Stimulated activated CD4-positive, alpha-beta T cell treated with anti-CD3 and anti-CD28 coated beads, Interleukin-12 subunit alpha, Interleukin-12 subunit beta, amount 100 ng/mL, for 24 hours (primary cell): ENCODE measurements around the gene RNU1-4.
"Not testable (repeated sequence)": the region's sequence is repeated elsewhere in the genome, so short reads cannot be mapped to it uniquely, and the experiment has no call there.

Experiments
- DNase-seq, 2 experiments: peaks; one replicate each; pipeline ENCODE4 v3.0.0-alpha.2; 2020; ENCODE audit warnings: low read depth in 2 of 2

Gene RNU1-4

GRCh38 chr1:16770139-16770759 is 29.9 kb downstream of the RNU1-4 start:
- not testable (repeated sequence) for DNase-seq

- DNase-seq: not testable (repeated sequence)
Observed at GRCh38 chr1:16770896-16771446, 30.7 kb downstream of the RNU1-4 start.

DNA sequence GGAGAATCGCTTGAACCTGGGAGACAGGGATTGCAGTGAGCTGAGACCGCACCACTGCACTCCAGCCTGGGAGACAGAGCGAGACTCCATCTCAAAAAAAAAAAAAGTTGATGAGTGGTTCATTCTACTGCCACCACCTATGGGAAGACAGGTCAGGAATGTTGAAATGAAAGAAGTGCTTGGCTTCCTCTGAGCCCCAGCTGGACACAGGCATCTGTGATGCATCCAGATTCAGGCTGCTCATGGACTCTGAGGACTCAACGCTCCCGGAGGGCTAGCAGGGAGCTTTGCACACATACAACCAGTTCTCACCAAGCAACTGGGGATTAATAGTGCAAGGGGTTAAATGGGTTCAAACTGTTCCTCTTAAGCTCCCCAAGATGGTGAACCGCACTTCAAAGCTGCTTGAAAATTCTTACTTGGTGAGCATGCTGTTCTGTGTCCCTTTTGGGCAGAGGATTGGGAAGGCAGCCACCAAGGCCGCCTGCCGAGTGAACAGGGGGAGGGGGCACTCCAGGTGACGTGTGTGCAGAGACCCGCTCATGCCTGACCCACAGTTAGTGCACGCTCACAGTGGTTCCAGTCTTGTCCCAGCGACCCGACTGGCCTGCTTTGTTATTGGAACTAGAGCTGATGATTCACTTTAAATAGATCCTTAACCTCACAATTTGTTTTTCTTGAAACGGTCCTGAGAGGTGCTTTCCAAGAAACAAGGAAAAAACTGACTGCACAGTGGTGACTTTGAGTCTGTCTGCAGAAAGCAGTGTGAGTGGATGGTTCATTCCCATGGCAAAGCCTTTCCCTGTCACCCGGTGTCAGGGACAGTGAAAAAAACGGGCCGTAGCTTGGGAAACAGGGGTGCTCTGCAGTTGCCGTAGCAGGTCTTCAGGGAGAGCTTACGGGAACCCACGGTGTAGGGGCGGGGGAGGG is 32.2 kb downstream of the RNU1-4 start:
- not testable (repeated sequence) for DNase-seq

GRCh38 chr1:16773205-16773596 is 32.9 kb downstream of the RNU1-4 start:
- DNase-seq: not testable (repeated sequence)

DNA sequence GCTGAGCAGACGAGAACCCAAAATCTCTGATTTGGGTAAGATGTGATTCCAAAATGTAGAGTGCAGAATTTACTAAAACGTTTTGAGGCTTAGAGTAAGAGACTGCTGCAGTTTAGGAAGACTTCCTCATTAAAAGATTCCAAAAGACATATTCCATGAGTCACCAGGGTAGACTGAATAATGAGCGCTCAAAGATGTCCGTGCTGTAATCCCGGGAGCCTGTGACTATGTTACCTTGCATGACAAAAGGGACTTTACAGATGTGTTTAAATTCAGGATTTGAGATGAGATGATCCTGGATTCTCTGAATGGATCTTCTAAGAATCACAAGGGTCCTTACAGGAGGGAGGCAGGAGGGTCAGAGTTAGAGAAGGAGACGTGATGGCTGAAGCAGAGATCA is 33.4 kb downstream of the RNU1-4 start:
- not testable (repeated sequence) for DNase-seq

GRCh38 chr1:16774773-16775172 is 34.5 kb downstream of the RNU1-4 start:
- not testable (repeated sequence) for DNase-seq

DNA sequence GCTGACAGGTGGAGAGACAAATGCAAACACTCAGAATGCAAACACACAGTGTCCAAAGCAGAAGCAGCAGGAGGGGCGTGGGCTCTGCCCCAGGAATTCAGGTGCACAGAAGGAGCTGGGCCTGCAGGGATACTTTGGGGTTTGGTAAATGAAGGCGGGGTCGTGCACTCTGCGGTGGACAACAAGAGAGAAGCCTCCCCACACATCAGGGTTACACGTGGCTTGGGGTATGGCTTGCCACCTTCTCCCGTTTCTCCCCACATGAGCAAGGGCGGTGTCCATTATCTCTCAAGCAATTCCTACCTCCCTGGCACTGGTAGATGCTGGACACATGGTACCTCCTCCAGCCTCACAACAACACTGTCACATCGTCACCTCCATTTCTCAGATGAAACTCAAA is 35.0 kb downstream of the RNU1-4 start:
- DNase-seq: not testable (repeated sequence)

GRCh38 chr1:16776248-16776647 is 35.9 kb downstream of the RNU1-4 start:
- DNase-seq: not testable (repeated sequence)

GRCh38 chr1:16776835-16777234 is 36.5 kb downstream of the RNU1-4 start:
- not testable (repeated sequence) for DNase-seq

DNA sequence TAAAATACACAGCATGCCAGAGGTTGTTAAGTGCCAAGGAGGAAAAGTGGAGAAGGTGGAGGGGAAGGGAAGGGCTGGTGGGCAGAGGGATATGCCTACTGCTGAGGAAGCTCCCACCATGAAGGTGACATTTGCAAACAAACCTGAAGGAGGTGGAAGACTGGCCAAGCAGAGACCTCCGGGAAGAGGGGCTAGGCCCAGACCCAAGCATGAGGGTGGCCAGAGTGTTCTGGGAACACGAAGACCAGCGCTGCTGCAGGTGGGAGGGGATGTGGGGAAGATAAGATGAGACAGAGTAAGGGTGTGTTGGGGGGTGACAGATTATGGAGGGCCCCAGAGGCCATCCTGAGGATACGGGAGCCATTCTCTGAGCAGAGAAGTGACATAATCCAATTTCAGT is 37.5 kb downstream of the RNU1-4 start:
- not testable (repeated sequence) for DNase-seq

DNA sequence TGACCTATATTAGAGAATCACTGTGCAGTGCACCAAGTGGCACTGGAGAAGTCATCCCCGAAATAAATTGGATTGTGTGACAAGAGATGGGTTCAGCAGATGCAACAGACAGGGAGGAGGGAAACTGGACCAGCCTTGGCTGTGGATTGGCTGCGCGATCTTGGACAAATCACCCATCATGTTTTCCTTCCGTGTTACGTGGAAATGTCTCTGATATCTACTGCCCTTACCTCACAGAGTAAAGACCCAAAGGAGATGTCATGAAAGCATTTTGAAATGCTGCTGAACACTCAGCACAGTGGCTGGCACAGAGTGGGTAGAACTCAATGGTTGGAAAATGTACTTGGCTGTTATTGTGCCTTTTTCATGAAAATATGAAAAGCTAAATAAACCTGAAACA is 39.2 kb downstream of the RNU1-4 start:
- DNase-seq: not testable (repeated sequence)

- DNase-seq: not testable (repeated sequence)
Observed at GRCh38 chr1:16781033-16781432, 40.7 kb downstream of the RNU1-4 start.

DNA sequence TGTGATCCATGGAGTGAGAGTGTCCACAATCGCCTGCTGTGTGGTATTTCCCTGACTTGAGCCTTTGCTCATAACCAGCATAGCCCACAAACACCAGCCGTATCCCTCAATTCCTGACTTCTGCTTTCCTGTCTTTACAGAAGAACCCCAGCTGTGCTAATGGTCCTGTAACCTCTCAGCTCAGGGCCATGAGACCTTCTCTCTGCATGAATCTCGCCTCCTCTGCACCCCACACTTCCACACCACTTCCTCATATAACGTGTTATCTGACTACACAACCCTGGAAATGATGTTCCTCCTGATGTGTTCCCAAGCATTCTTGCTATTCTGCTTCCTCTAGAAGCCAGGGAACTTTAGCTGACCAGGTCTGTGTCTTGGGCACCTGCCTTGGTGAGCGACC is 41.3 kb downstream of the RNU1-4 start:
- not testable (repeated sequence) for DNase-seq

- not testable (repeated sequence) for DNase-seq
Observed at GRCh38 chr1:16784955-16785354, 44.6 kb downstream of the RNU1-4 start.

GRCh38 chr1:16786362-16786761 is 46.0 kb downstream of the RNU1-4 start:
- DNase-seq: not testable (repeated sequence)

GRCh38 chr1:16787175-16787574 is 46.9 kb downstream of the RNU1-4 start:
- not testable (repeated sequence) for DNase-seq

GRCh38 chr1:16787711-16788110 is 47.4 kb downstream of the RNU1-4 start:
- not testable (repeated sequence) for DNase-seq
